HepG2 (cell line): ENCODE data around the gene HSPB8. TPM values are rescaled to one million over a fixed set of nuclear protein-coding genes. Genes with fewer than 3 reads are reported as not detected.

Experiments
- ATAC-seq: fragments of 200-7000 bp; cut with Tn5 transposase; 3 replicates; pipeline ENCODE4 v1.9.1; 2020; ENCODE audit warnings: mild to moderate bottlenecking, moderate library complexity
- BruUV-seq: library from RNA; stranded (reverse); fragments of 400-500 nt; replicated peaks from 2 replicates; lab custom pipeline; 2021; lab: Mats Ljungman, UMichigan
- CTCF ChIA-PET: fragments of 300-600 bp; formaldehyde crosslinking; extraction: SDS; loops from one replicate; lab custom pipeline; 2021; ENCODE audit warnings: low total read pairs, inconsistent platforms, low intra/inter-chr PET ratio; lab: Yijun Ruan, JAX
- POLR2A ChIA-PET: fragments of 350-600 bp; sonication (Branson Sonifier 250); formaldehyde crosslinking; loops from one replicate; lab custom pipeline; 2020; ENCODE audit warnings: antibody characterized with exemption, inconsistent platforms; lab: Yijun Ruan, JAX
- DNase-seq: peaks from one replicate; pipeline ENCODE4 v3.0.0-alpha.2; 2015; ENCODE audit warnings: low spot score
- FAIRE-seq: peaks from 3 replicates; lab custom pipeline; 2011; peaks lifted over from hg19 to GRCh38; lab: Jason Lieb, UNC
- H2AFZ ChIP-seq: one replicate; pipeline ENCODE4 v1.6.1; 2011; ENCODE audit warnings: low read length, inconsistent platforms
- H3K27ac ChIP-seq: fragments of 300-600 bp; 3 replicates; pipeline ENCODE4 v1.8.0; 2011; ENCODE audit warnings: mixed run types, mild to moderate bottlenecking, mixed read lengths, low read length, inconsistent platforms; ENCODE audit not compliant: insufficient read depth; ENCODE audit errors: extremely low read length
- H3K27me3 ChIP-seq, 2 experiments: fragments of 200-600 bp in 1 of 2; 2 replicates in 1 of 2; 3 replicates in 1 of 2; pipeline versions ENCODE4 v1.6.0 to v1.8.0; 2011; ENCODE audit warnings: low read length in 2 of 2, mild to moderate bottlenecking in 2 of 2, moderate library complexity in 2 of 2, inconsistent platforms in 1 of 2; ENCODE audit not compliant: insufficient read depth in 2 of 2, control insufficient read depth in 1 of 2
- H3K36me3 ChIP-seq, 2 experiments: fragments of 200-600 bp in 1 of 2; replicated peaks in 1 of 2; 2 replicates in 1 of 2; 3 replicates in 1 of 2; pipeline versions ENCODE4 v1.5.1 to v1.8.0; 2011; ENCODE audit warnings: low read length in 2 of 2, inconsistent platforms in 1 of 2; ENCODE audit not compliant: insufficient read depth in 2 of 2, control insufficient read depth in 1 of 2
- H3K4me1 ChIP-seq: 2 replicates; pipeline ENCODE4 v1.5.1; 2012; ENCODE audit warnings: low read length, inconsistent platforms; ENCODE audit not compliant: insufficient read depth
- H3K4me2 ChIP-seq: 2 replicates; pipeline ENCODE4 v1.6.0; 2011; ENCODE audit warnings: low read depth, low read length, inconsistent platforms
- H3K4me3 ChIP-seq, 3 experiments: fragments of 200-600 bp in 1 of 3; sonication (generic), shearing (Covaris generic) in 1 of 3; replicated peaks in 1 of 3; 2 replicates each; pipeline ENCODE4 v1.5.1; 2011 to 2016; ENCODE audit warnings: low read length in 3 of 3, inconsistent platforms in 2 of 3, low read depth in 2 of 3, mild to moderate bottlenecking in 2 of 3, control low read depth in 1 of 3, mixed read lengths in 1 of 3; ENCODE audit not compliant: insufficient read depth in 1 of 3
- H3K79me2 ChIP-seq: one replicate; pipeline ENCODE4 v1.6.1; 2011; ENCODE audit warnings: low read length, inconsistent platforms; ENCODE audit not compliant: insufficient read depth
- H3K9ac ChIP-seq: 2 replicates; pipeline ENCODE4 v1.6.0; 2011; ENCODE audit warnings: mild to moderate bottlenecking, low read depth, low read length, inconsistent platforms; ENCODE audit not compliant: insufficient read depth
- H3K9me3 ChIP-seq: 2 replicates; pipeline ENCODE4 v1.5.1; 2012; ENCODE audit warnings: mild to moderate bottlenecking, low read length
- H4K20me1 ChIP-seq: 2 replicates; pipeline ENCODE4 v1.6.0; 2011; ENCODE audit warnings: inconsistent platforms, mild to moderate bottlenecking, low read length, moderate library complexity; ENCODE audit not compliant: insufficient read depth
- ATF3 ChIP-seq: sonication (generic); formaldehyde crosslinking; IDR thresholded peaks from 2 replicates; pipeline ENCODE4 v1.4.0; 2020; ENCODE audit warnings: missing genetic modification reagents
- CREM ChIP-seq, 2 experiments: sonication (generic) in 1 of 2; formaldehyde crosslinking in 1 of 2; IDR thresholded peaks; 2 replicates each; pipeline versions ENCODE4 v1.4.0 to v1.6.1; 2016 to 2020; ENCODE audit warnings: antibody characterized with exemption in 1 of 2, mild to moderate bottlenecking in 1 of 2, missing genetic modification reagents in 1 of 2
- ETS1 ChIP-seq: sonication (generic); formaldehyde crosslinking; IDR thresholded peaks from 2 replicates; pipeline ENCODE4 v1.4.0; 2020; ENCODE audit warnings: missing genetic modification reagents
- GMEB2 ChIP-seq: IDR thresholded peaks from 2 replicates; pipeline ENCODE4 v1.6.1; 2016; ENCODE audit warnings: missing biosample characterization, missing genetic modification reagents, low read depth
- GPN1 ChIP-seq: sonication (generic); formaldehyde crosslinking; IDR thresholded peaks from 2 replicates; pipeline ENCODE4 v1.5.1; 2020; ENCODE audit warnings: missing genetic modification reagents, borderline replicate concordance
- HNRNPK ChIP-seq: fragments of 200-400 bp; formaldehyde crosslinking; IDR thresholded peaks from 2 replicates; pipeline ENCODE4 v1.6.1; 2018; ENCODE audit warnings: low read length, low read depth, moderate library complexity, mild to moderate bottlenecking; ENCODE audit not compliant: poor library complexity, severe bottlenecking
- IRF9 ChIP-seq: sonication (generic); formaldehyde crosslinking; IDR thresholded peaks from 2 replicates; pipeline ENCODE4 v1.8.0; 2022; ENCODE audit warnings: missing genetic modification reagents, mild to moderate bottlenecking, borderline replicate concordance
- KDM5A ChIP-seq: fragments of 200-600 bp; sonication (generic); IDR thresholded peaks from 2 replicates; pipeline ENCODE4 v1.7.0; 2018; ENCODE audit warnings: antibody characterized with exemption, mild to moderate bottlenecking, low read length, borderline replicate concordance
- MXI1 ChIP-seq: IDR thresholded peaks from 3 replicates; pipeline ENCODE4 v1.6.1; 2012; ENCODE audit warnings: low read depth, low read length, inconsistent platforms, borderline replicate concordance
- REPIN1 ChIP-seq: sonication (generic); formaldehyde crosslinking; IDR thresholded peaks from 2 replicates; pipeline ENCODE4 v1.8.0; 2022; ENCODE audit warnings: missing genetic modification reagents, low read depth, mild to moderate bottlenecking, borderline replicate concordance
- RNF2 ChIP-seq: fragments of 450-650 bp; conservative IDR thresholded peaks from 2 replicates; pipeline ENCODE4 v1.6.1; 2016; ENCODE audit warnings: low read depth
- TEAD2 ChIP-seq: sonication (generic); formaldehyde crosslinking; IDR thresholded peaks from 2 replicates; pipeline ENCODE4 v1.9.0; 2021; ENCODE audit warnings: missing genetic modification reagents
- ZBTB1 ChIP-seq: sonication (generic); formaldehyde crosslinking; IDR thresholded peaks from 2 replicates; pipeline ENCODE4 v1.4.0; 2020; ENCODE audit warnings: missing genetic modification reagents, borderline replicate concordance
- ZMYM4 ChIP-seq: sonication (generic); formaldehyde crosslinking; IDR thresholded peaks from 2 replicates; pipeline ENCODE4 v1.8.1; 2023; ENCODE audit warnings: mild to moderate bottlenecking, missing genetic modification reagents
- ZNF225 ChIP-seq: sonication (generic); formaldehyde crosslinking; IDR thresholded peaks from 2 replicates; pipeline ENCODE4 v1.4.0; 2020; ENCODE audit warnings: mild to moderate bottlenecking, missing genetic modification reagents
- ZNF234 ChIP-seq: sonication (generic); formaldehyde crosslinking; conservative IDR thresholded peaks from 2 replicates; pipeline ENCODE4 v1.5.1; 2020; ENCODE audit warnings: mild to moderate bottlenecking, missing genetic modification reagents
- ZNF607 ChIP-seq: sonication (generic); formaldehyde crosslinking; IDR thresholded peaks from 2 replicates; pipeline ENCODE4 v1.5.1; 2020; ENCODE audit warnings: missing genetic modification reagents, mild to moderate bottlenecking, borderline replicate concordance
- ZNF710 ChIP-seq: sonication (generic); formaldehyde crosslinking; IDR thresholded peaks from 2 replicates; pipeline ENCODE4 v1.5.0; 2020; ENCODE audit warnings: mild to moderate bottlenecking, missing genetic modification reagents, borderline replicate concordance
- ZSCAN30 ChIP-seq: sonication (generic); formaldehyde crosslinking; IDR thresholded peaks from 2 replicates; pipeline ENCODE4 v1.5.0; 2020; ENCODE audit warnings: mild to moderate bottlenecking, missing genetic modification reagents
- WGBS: methylation state at CpG from one replicate; pipeline ENCODE4 v1.1.6; 2017; ENCODE audit warnings: low lambda C conversion rate; 5-methylcytosine and 5-hydroxymethylcytosine counted together
- in situ Hi-C: cut with HindIII; loops from 2 replicates; pipeline ENCODE4 v1.10.0; 2017; ENCODE audit warnings: low pct_unique_long_range_greater_than_20kb; ENCODE audit not compliant: extremely low pct_ligation_motif_present
- intact Hi-C: fragments of 100-400 bp; cut with micrococcal nuclease; formaldehyde crosslinking; loops from one replicate; pipeline ENCODE4 v1.10.0; 2022; ENCODE audit not compliant: unreplicated experiment
- polyA plus RNA-seq, 8 experiments: library from polyadenylated mRNA; depleted of rRNA in 3 of 8; stranded (reverse) in 7 of 8; unstranded in 1 of 8; fragments of >200 nt; fragmentation: Illumina TruSeq in 4 of 8; extraction: Trizol in 4 of 8; gene quantifications; 2 replicates each; pipeline versions ENCODE4 v1.2.1 to v1.2.3, GENCODE V29; 2011 to 2016; ENCODE audit warnings: low read depth in 4 of 8, missing spikeins in 1 of 8, mixed read lengths in 1 of 8; ENCODE audit not compliant: insufficient read depth in 1 of 8
- total RNA-seq, 5 experiments: library from RNA; depleted of rRNA; stranded (reverse); fragments of >200 nt; fragmentation: Illumina TruSeq; extraction: Trizol; gene quantifications; 2 replicates each; pipeline ENCODE4 v1.2.3, GENCODE V29; 2016; ENCODE audit warnings: low read depth in 1 of 5

The HSPB8 gene
- total and polyA plus RNA-seq, 2 of the 13 experiments (the other 11 are each of a cell fraction or from before 2014, with no cell fraction given) = 0.49 to 0.54 TPM

- intact Hi-C loops = no loop called here
- Histone ChIP-seq H3K27ac (no peak overlapping the region), H3K79me2 (no peaks in the 10 kb centered on the region), H3K36me3 (no peaks in the 10 kb centered on the region), H2AFZ (no peak overlapping the region), H3K9me3 (no peaks in the 10 kb centered on the region), H4K20me1 (no peaks in the 10 kb centered on the region), H3K4me3 (no peak overlapping the region), H3K4me1 (no peaks in the 10 kb centered on the region), H3K27me3 (no peaks in the 10 kb centered on the region), H3K9ac (no peak overlapping the region), H3K4me2 (no peak overlapping the region)
- TF ChIP-seq CREM (IDR thresholded peaks at IDR 0.05) = no peak
- no peak for TF ChIP-seq CREM (CRISPR knock-in tag; IDR thresholded peaks at IDR 0.05)
- TF ChIP-seq GPN1 = no peak
- no peak for TF ChIP-seq HNRNPK
- TF ChIP-seq IRF9 (CRISPR knock-in tag) = no peak
- no peak for TF ChIP-seq ZSCAN30 (CRISPR knock-in tag)
- TF ChIP-seq MXI1 = no peak
- no peak for TF ChIP-seq ZNF607
- no peak for TF ChIP-seq ATF3 (CRISPR knock-in tag)
- TF ChIP-seq REPIN1 = no peak
- no peak for TF ChIP-seq KDM5A
- TF ChIP-seq ZNF710 (CRISPR knock-in tag) = no peak
- TF ChIP-seq ZBTB1 (CRISPR knock-in tag) = no peak
- no peak for TF ChIP-seq ETS1 (CRISPR knock-in tag)
- no peak for TF ChIP-seq ZNF225 (CRISPR knock-in tag)
- no peak for TF ChIP-seq ZMYM4 (CRISPR knock-in tag)
- no peak for TF ChIP-seq RNF2
- TF ChIP-seq ZNF234 = no peak
- no peak for TF ChIP-seq GMEB2
- no peak for TF ChIP-seq TEAD2 (CRISPR knock-in tag)
- ChIA-PET CTCF (no interaction called here), POLR2A (no interaction called here)
- no TSS peak for BruUV-seq
- no peak for ATAC-seq
- no peak for DNase-seq
- in situ Hi-C loops = no loop called here
- WGBS = 3% methylated on average over 3 of the region's 3 CpGs
- no peak for FAIRE-seq
These were observed 48.8 kb upstream of the HSPB8 start for GRCh38 chr12:119129827-119130434.
